HG02870 (cell line): ENCODE data around the gene GNG7.
"Not testable (repeated sequence)": the region's sequence is repeated elsewhere in the genome, so short reads cannot be mapped to it uniquely, and the experiment has no call there.

Experiments
- ATAC-seq: cut with Tn5 transposase; IDR thresholded peaks from one replicate; pipeline ENCODE4 v1.9.1; 2021; ENCODE audit warnings: mild to moderate bottlenecking, moderate library complexity; ENCODE audit not compliant: unreplicated experiment

The GNG7 gene

DNA sequence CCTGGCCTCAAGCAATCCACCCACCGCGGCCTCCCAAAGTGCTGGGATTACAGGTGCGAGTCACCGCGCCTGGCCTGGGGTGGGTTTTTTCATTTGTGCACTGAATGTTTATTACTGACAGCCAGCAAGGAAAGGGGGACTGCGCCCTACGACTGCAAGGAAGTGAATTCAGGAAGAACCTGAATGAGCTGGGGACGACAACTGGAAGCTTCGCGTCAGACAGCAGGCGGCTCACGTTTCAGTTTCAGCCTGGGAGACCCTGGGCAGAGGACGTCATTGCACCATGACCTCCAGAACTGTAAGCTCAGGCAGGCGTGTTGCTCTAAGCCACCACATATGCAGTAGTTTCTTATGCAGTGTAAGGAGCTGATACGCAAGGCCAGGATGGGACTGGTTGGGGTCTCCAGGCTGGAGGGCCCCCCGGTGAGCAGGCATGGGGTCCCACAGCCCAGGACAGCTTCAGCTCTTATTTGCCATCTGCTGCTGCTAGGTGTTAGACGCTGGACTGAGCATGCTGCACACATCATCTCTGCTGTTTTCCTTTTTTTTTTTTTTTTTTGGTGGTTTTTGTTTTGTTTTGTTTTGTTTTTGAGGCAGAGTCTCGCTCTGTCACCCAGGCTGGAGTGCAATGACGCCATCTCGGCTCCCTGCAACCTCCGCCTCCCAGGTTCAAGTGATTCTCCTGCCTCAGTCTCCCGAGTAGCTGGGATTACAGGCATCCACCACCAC lies 160.0 kb downstream of the GNG7 start:
- no peak for ATAC-seq

- ATAC-seq = no peak
Observed at GRCh38 chr19:2540646-2541454, 161.6 kb downstream of the GNG7 start.

GRCh38 chr19:2540251-2540645 lies 162.2 kb downstream of the GNG7 start:
- ATAC-seq = no peak

- ATAC-seq = no peak
Observed at GRCh38 chr19:2538096-2538757, 164.3 kb downstream of the GNG7 start.

DNA sequence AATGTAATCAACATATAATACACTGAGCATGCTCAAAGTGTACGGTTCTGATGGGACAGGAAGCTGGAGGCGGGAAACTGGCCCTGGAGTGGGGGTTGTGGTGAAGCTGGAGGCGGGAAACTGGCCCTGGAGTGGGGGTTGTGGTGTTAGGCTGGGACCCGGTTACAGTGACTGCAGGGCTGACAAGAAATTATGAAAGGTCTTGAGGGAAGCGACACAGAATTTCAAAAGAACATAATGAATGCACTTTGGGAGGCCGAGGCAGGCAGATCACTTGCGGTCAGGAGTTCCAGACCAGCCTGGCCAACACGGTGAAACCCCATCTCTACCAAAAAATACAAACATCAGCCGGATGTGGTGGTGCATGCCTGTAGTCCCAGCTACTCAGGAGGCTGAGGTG lies 164.9 kb downstream of the GNG7 start:
- ATAC-seq = not testable (repeated sequence)

- ATAC-seq = no peak
Observed at GRCh38 chr19:2536461-2536860, 166.0 kb downstream of the GNG7 start.

GRCh38 chr19:2534423-2535013 lies 168.0 kb downstream of the GNG7 start:
- ATAC-seq = no peak

DNA sequence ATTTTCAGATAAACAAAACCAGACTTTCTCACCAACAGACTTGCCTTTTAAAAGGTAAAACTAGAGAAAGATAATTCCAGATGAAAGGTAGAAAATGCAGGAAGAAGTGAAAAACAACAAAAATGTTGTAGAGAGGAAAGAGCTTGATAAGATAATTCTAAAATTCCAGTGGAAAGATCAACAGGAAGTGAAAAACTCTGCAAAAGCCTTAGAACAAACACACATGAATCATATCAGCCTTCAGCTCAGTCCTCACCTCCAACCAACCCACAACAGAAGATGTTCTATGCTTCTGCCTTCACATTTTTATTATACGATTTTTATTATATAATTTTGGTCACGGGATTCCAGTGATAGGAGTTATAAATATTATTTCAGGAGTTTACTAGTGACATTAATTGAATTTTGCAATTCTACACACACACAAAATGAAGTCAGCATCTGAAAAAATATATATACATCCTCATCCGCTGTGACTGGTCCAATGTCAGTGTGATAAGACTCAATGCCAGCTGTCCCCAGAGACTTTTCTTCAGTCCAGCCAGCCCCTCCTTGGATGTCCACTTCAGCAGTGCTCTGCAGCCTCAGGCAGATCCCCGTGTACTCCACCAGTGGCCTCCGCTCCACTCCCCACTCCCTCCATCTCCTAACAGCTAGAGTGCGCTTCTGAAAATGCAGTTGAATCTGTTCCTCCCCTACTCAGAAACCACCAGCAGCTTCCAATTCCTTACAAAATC lies 168.6 kb downstream of the GNG7 start:
- no peak for ATAC-seq

DNA sequence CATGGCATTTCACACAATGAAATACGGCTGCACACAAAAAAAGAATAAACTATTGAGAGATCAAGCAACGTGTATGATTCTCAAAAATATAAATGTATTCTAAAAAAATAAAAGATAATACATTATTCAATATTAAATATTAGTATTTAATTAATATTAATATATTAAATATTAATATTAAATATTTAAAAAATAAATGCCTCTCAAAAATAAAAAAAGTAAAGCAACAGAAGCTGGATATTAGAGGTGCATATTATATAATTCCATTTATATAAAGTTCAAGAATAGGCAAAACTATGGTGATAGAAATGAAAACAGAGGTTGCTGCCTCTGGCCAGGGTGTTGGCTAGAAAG lies 169.4 kb downstream of the GNG7 start:
- ATAC-seq = no peak

DNA sequence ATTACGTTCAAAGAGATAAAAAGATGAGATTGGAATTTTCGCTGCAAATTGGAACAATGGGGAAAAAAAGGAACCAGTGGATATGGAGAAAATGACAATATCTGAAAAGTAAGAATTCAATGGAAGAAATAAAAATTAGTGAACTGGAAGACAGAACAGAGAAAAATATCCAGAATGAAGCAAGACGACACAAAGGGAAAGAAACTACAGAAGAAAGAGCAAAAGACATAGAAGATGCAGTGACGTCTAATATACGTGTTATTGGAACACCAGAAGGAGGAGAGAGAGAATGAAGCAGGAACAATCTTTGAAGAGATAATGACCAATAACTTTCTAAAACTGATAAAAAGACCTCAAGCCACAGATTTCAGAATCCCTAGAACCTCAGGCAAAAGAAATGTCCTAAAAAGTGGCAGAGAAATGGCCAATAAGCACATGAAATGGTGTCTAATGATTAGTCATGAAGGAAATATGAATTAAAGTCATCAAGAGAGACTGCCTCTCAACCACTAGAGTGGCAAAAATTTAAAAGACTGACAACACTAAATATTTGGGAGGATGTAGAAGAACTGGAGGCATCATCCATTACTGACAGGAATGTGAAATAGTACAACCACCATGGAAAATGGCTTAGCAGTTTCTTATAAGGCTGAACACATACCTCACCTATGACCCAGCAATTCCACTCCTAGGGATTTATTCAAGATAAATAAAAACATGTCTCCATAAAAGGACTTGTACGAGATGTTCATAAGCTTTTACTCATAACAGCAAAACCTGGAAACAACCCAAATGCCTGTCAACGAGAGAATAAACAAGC lies 170.0 kb downstream of the GNG7 start:
- no peak for ATAC-seq

DNA sequence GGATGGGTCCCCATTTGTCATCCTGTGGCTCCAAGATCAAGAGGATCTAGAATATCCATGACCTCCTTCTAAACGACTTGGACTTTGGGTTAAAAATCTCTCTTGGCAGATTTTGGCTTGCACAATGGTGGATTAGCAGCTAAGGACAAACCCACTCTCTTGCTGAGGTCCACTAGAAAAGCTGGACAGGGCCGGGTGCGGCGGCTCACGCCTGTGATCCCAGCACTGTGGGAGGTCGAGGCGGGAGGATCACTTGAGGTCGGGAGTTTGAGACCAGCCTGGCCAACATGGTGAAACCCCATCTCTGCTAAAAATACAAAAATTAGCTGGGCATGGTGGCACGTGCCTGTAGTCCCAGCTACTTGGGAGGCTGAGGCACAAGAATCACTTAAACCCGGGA lies 172.6 kb downstream of the GNG7 start:
- not testable (repeated sequence) for ATAC-seq

- ATAC-seq = no peak
Observed at GRCh38 chr19:2529473-2529918, 173.0 kb downstream of the GNG7 start.

DNA sequence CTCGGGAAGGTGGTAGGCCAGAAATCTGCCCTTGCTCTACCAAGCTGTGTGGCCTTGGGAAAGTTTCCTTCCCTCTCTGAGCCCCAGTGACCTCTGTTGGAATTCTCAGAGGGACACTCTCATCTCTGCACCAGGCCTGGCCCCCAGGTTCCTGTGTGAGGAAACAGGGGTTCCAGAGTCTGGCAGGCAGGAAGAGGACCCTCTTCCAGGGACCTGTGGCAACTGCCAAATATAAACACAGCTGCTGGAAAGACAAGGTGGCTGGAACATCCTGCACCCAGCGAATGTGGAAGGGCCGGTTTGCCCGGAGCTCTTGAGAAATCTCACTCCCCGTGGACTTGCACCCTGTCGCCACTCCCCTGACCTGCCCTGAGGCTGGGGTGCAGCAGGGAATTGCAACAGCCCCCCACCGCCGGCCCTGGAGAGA lies 173.8 kb downstream of the GNG7 start:
- no peak for ATAC-seq

DNA sequence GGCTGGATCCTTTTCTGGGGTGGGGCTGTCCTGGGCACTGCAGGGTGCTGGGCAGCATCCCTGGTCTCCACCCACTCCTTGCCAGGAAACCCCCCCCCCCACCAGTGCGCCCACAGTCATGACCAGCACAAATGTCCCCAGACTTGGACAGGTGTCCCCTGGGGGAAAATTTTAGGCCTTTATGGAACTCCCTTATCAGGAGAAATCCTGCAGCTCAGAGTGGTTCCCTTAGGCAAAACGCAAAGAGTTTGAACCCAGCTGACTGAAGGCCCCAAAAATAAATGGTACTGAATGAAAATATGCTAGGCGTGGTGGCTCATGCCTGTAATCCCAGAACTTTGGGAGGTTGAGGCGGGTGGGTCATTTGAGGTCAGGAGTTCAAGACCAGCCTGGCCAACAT lies 174.8 kb downstream of the GNG7 start:
- ATAC-seq = no peak

GRCh38 chr19:2527171-2527570 lies 175.3 kb downstream of the GNG7 start:
- ATAC-seq = no peak

- no peak for ATAC-seq
Observed at GRCh38 chr19:2524840-2525723, 177.4 kb downstream of the GNG7 start.

- no peak for ATAC-seq
Observed at GRCh38 chr19:2524361-2524839, 178.1 kb downstream of the GNG7 start.

DNA sequence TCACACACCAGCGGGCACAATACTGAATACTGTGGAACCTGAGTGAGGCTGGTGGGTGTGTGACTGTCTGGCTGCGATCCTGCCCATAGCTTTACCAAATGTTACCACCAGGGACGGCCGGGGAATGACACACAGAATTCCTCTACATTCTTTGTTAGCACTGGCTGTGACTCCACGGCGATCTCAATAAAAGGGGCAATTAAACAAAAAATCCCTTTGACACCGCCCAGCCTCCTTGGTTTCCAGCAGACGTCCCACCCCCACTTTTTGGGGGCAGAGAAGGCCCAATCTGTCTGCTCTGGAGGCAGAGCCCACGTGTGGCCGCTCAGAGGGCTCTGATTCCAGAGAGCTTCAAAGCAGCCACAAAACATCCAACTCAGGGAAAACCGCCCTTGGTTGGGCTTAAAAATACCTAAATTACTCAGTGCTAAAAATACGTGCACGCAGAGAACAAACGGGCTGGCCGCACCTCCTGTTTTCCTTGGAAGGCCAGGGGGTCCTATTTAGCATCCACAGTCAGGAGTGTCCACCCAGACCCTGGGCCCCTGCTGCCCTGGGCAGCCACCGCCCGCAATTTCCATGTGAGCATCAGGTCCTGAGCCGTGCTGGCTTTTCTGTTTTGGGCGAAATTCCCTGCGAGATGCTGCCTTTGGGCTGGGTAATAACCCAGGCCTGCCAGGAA lies 178.7 kb downstream of the GNG7 start:
- no peak for ATAC-seq
